T-helper 1 cell treated with Interleukin-12 subunit alpha and Interleukin-12 subunit beta and Interleukin-4 antibody, amounts not matched to agents 30 ng/mL and 1 ng/mL, for 36 hours (primary cell): ENCODE measurements around the gene JAK2. TPM values are rescaled to one million over a fixed set of nuclear protein-coding genes. Genes with fewer than 3 reads are reported as not detected.

ENCODE experiments used
- intact Hi-C: fragments of 100-400 bp; cut with micrococcal nuclease; formaldehyde crosslinking; loops from one replicate; pipeline ENCODE4 v1.15.1; 2024
- total RNA-seq: library from RNA; stranded (reverse); gene quantifications from 2 replicates; pipeline ENCODE4 v1.2.3, GENCODE V29; 2022

Gene JAK2
- total RNA-seq, 1 donor from 2014 or later = 64.2 TPM

GRCh38 chr9:5122116-5122515 is 137.0 kb downstream of the JAK2 start:
- intact Hi-C loops = no loop called here

DNA sequence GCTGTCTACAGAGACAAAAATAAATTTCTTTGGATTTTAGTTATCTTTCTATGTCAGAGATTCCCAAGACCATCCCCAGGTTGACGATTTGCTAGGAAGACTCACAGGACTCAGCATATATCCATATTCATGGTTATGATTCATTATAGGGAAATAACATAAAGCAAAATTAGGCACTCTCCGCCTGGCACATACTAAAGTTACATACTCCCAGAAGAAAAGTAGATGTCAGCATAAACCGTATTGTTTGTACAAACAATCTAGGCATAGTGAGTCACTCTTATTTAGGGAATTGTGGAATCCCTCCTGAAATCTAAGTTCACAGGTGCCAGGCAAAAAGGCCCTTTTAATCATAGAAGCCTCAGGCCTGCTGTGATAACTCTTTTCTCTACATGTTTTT is 137.4 kb downstream of the JAK2 start:
- intact Hi-C loops = no loop called here

GRCh38 chr9:5140151-5140550 is 155.1 kb downstream of the JAK2 start:
- intact Hi-C loops = no loop called here

DNA sequence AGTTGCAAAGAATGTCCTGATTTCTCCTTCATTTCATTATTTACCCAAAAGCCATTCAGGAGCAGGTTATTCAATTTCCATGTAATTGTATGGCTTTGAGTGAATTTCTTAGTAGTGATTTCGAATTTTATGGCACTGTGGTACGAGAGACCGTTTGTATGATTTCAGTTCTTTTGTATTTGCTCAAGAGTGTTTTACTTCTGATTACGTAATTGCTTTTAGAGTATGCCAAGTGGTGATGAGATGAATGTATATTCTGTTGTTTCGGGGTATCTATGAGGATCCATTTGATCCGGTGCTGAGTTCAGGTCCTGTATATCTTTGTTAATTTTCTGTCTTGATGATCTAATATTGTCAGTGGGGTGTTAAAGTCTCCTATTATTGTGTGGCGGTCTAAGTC is 159.1 kb downstream of the JAK2 start:
- intact Hi-C loops = no loop called here

GRCh38 chr9:5146241-5146640 is 161.2 kb downstream of the JAK2 start:
- intact Hi-C loops = no loop called here

Other genes with a start within 250 kb of the JAK2 start
- gene AK3, start 244.1 kb upstream of the JAK2 start, total RNA-seq = 27.7 and 29.9 TPM in 2 replicates
- gene RCL1, start 192.3 kb upstream of the JAK2 start, total RNA-seq = 35.6 and 36.8 TPM in 2 replicates
- gene INSL6, start 200.4 kb downstream of the JAK2 start, total RNA-seq = not detected in 2 replicates
- gene INSL4, start 246.1 kb downstream of the JAK2 start, total RNA-seq = not detected in 2 replicates